Endothelial cell of umbilical vein (primary cell): ENCODE measurements around the gene TREML4. TPM values are rescaled to one million over a fixed set of nuclear protein-coding genes. Genes with fewer than 3 reads are reported as not detected.

Experiments
- BruUV-seq: library from RNA; stranded (reverse); fragments of 400-500 nt; replicated peaks from 2 replicates; lab custom pipeline; 2021; lab: Mats Ljungman, UMichigan
- CTCF ChIA-PET: fragments of 300-600, 350-600 bp; sonication (Branson Sonifier 250); formaldehyde crosslinking; loops from one replicate; lab custom pipeline; 2021; ENCODE audit warnings: antibody characterized with exemption, inconsistent platforms; lab: Charles Lee
- POLR2A ChIA-PET: fragments of 300-600, 350-600 bp; sonication (Branson Sonifier 250); formaldehyde crosslinking; loops from one replicate; lab custom pipeline; 2021; ENCODE audit warnings: antibody characterized with exemption, inconsistent platforms; lab: Charles Lee
- DNase-seq: peaks from one replicate; pipeline ENCODE4 v3.0.0-alpha.2; 2011; ENCODE audit warnings: low read depth, low spot score
- FAIRE-seq: peaks from 2 replicates; lab custom pipeline; 2011; peaks lifted over from hg19 to GRCh38; lab: Jason Lieb, UNC
- H2AFZ ChIP-seq: 2 replicates; pipeline ENCODE4 v1.6.0; 2012; ENCODE audit warnings: low read depth, low read length, control low read depth, inconsistent platforms
- H3K27ac ChIP-seq: 2 replicates; pipeline ENCODE4 v1.5.1; 2011; ENCODE audit warnings: low read depth, mild to moderate bottlenecking, control low read depth, low read length, moderate library complexity; ENCODE audit not compliant: insufficient read depth
- H3K27me3 ChIP-seq, 2 experiments: 2 replicates each; pipeline versions ENCODE4 v1.6.0 to v1.6.1; 2011; ENCODE audit warnings: low read length in 2 of 2, mixed read lengths in 1 of 2; ENCODE audit not compliant: control insufficient read depth in 2 of 2, insufficient read depth in 2 of 2
- H3K36me3 ChIP-seq, 2 experiments: 2 replicates in 1 of 2; 3 replicates in 1 of 2; pipeline ENCODE4 v1.5.1; 2011; ENCODE audit warnings: low read length in 2 of 2, mild to moderate bottlenecking in 1 of 2, moderate library complexity in 1 of 2; ENCODE audit not compliant: control insufficient read depth in 2 of 2, insufficient read depth in 2 of 2; ENCODE audit errors: extremely low read depth in 1 of 2
- H3K4me1 ChIP-seq: 3 replicates; pipeline ENCODE4 v1.5.1; 2011; ENCODE audit warnings: mild to moderate bottlenecking, low read length; ENCODE audit not compliant: control insufficient read depth, insufficient read depth; ENCODE audit errors: extremely low read depth
- H3K4me2 ChIP-seq: 2 replicates; pipeline ENCODE4 v1.6.1; 2011; ENCODE audit warnings: low read length, control low read depth, mixed read lengths; ENCODE audit not compliant: insufficient read depth
- H3K4me3 ChIP-seq, 3 experiments: fragments of 200-600 bp in 1 of 3; sonication (generic), shearing (Covaris generic) in 1 of 3; replicated peaks in 1 of 3; 2 replicates each; pipeline ENCODE4 v1.5.1; 2011 to 2016; ENCODE audit warnings: control low read depth in 3 of 3, low read length in 3 of 3, mild to moderate bottlenecking in 2 of 3, inconsistent platforms in 1 of 3, low read depth in 1 of 3, moderate library complexity in 1 of 3; ENCODE audit not compliant: insufficient read depth in 1 of 3
- H3K79me2 ChIP-seq: 2 replicates; pipeline ENCODE4 v1.6.0; 2012; ENCODE audit warnings: low read length, inconsistent platforms; ENCODE audit not compliant: control insufficient read depth, insufficient read depth
- H3K9ac ChIP-seq: replicated peaks from 2 replicates; pipeline ENCODE3; 2011; ENCODE audit warnings: low read length, control low read depth; ENCODE audit not compliant: insufficient read depth; ENCODE audit errors: extremely low read depth
- H3K9me1 ChIP-seq: replicated peaks from 3 replicates; pipeline ENCODE4 v1.6.0; 2011; ENCODE audit warnings: mild to moderate bottlenecking, low read length; ENCODE audit not compliant: control insufficient read depth, insufficient read depth; ENCODE audit errors: extremely low read depth
- H3K9me3 ChIP-seq: replicated peaks from 2 replicates; pipeline ENCODE4 v1.5.1; 2012; ENCODE audit warnings: low read length, inconsistent platforms; ENCODE audit not compliant: control insufficient read depth, insufficient read depth
- H4K20me1 ChIP-seq: replicated peaks from 2 replicates; pipeline ENCODE3; 2011; ENCODE audit warnings: mild to moderate bottlenecking, low read length; ENCODE audit not compliant: control insufficient read depth, insufficient read depth; ENCODE audit errors: extremely low read depth
- EZH2 ChIP-seq: IDR thresholded peaks from 2 replicates; pipeline ENCODE4 v1.6.1; 2012; ENCODE audit warnings: borderline replicate concordance, low read depth, mild to moderate bottlenecking, moderate library complexity, low read length, inconsistent platforms; ENCODE audit not compliant: severe bottlenecking
- FOS ChIP-seq: IDR thresholded peaks from 2 replicates; pipeline ENCODE4 v1.6.1; 2011; ENCODE audit warnings: mild to moderate bottlenecking, low read length, moderate library complexity, borderline replicate concordance; ENCODE audit not compliant: insufficient read depth
- GATA2 ChIP-seq: IDR thresholded peaks from 2 replicates; pipeline ENCODE4 v1.7.0; 2011; ENCODE audit warnings: low read depth, mild to moderate bottlenecking, moderate library complexity, mixed read lengths, low read length; ENCODE audit not compliant: insufficient read length, insufficient read depth
- JUN ChIP-seq: IDR thresholded peaks from 2 replicates; pipeline ENCODE4 v1.6.1; 2011; ENCODE audit warnings: borderline replicate concordance, low read depth; ENCODE audit not compliant: insufficient read length, insufficient read depth
- MYC ChIP-seq: IDR thresholded peaks from one replicate; pipeline ENCODE4 v1.6.1; 2011; ENCODE audit warnings: mild to moderate bottlenecking, low read depth, low read length
- POLR2A ChIP-seq: IDR thresholded peaks from 2 replicates; pipeline ENCODE4 v1.6.1; 2012; ENCODE audit warnings: low read depth, mild to moderate bottlenecking, control low read depth, low read length
- POLR2AphosphoS5 ChIP-seq: IDR thresholded peaks from 2 replicates; pipeline ENCODE4 v1.6.1; 2012; ENCODE audit warnings: low read depth, mild to moderate bottlenecking, control low read depth, low read length, moderate library complexity; ENCODE audit not compliant: insufficient read depth
- dilution Hi-C: fragments of 300-500 bp; cut with MboI; formaldehyde crosslinking; loops from one replicate; pipeline ENCODE4 v1.15.0; 2019; ENCODE audit warnings: low sequenced_read_pairs; ENCODE audit not compliant: extremely low pct_ligation_motif_present
- intact Hi-C: fragments of 100-400 bp; cut with micrococcal nuclease; formaldehyde crosslinking; loops from one replicate; pipeline ENCODE4 v1.10.0; 2022
- polyA plus RNA-seq, 4 experiments: library from polyadenylated mRNA; depleted of rRNA in 3 of 4; stranded (reverse) in 3 of 4; unstranded in 1 of 4; fragments of >200 nt; gene quantifications; 2 replicates each; pipeline versions ENCODE4 v1.2.1 to v1.2.3, GENCODE V29; 2011 to 2012; ENCODE audit warnings: missing spikeins in 1 of 4
- total RNA-seq: library from RNA; stranded (reverse); gene quantifications from 2 replicates; pipeline ENCODE4 v1.2.3, GENCODE V29; 2021
- TF ChIP-seq, protein P1 (sequence below): IDR thresholded peaks from 2 replicates; pipeline ENCODE4 v1.6.1; 2011; ENCODE audit not compliant: insufficient read depth, insufficient read length
- TF ChIP-seq, protein P2 (sequence below), 2 donors: IDR thresholded peaks; 1 replicate in 1 of 2; 2 replicates in 1 of 2; pipeline ENCODE4 v1.5.1; 2011; ENCODE audit warnings: low read length in 2 of 2, mild to moderate bottlenecking in 2 of 2, moderate library complexity in 2 of 2, control low read depth in 1 of 2, inconsistent platforms in 1 of 2, low read depth in 1 of 2; ENCODE audit not compliant: insufficient read depth in 1 of 2; ENCODE audit errors: extremely low read depth in 1 of 2

TREML4 gene
- total and polyA plus RNA-seq, 2 donors (not counting 3 experiments of a cell fraction or from before 2014, with no cell fraction given), result not detected

DNA sequence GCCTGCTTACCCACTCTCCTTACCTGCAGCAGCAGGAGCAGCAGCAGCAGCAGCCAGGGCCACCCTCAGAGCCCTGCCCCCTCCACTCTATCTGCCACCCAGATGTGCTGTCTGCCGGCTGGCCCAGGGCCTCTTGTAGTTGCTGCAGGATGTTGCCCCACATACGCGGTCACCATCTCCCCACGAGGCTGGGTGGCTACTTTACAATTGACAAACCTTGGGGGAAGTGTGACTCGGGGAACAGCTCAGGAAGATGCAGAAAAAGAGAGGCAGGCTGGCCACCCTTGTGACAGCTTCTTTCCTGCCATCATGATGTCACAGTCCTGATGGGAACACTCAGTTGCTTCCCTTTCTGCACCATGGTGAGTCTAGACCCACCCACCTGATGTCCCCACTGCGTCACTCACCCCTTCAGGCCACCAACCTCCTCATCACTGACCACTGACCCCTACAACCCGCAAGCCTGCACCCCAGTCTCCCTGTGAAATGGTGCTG lies 43.8 kb downstream of the TREML4 start:
- Histone ChIP-seq H3K4me2 (no peak overlapping the region), H3K9me3 (no peaks in the 10 kb centered on the region), H3K9ac (no peak overlapping the region), H3K4me1 (no peaks in the 10 kb centered on the region), H4K20me1 (no peaks in the 10 kb centered on the region), H3K36me3 (no peaks in the 10 kb centered on the region), H3K27me3 (no peaks in the 10 kb centered on the region), H3K4me3 (no peak overlapping the region), H3K79me2 (no peaks in the 10 kb centered on the region), H2AFZ (no peak overlapping the region), H3K9me1 (no peaks in the 10 kb centered on the region), H3K27ac (no peak overlapping the region)
- TF ChIP-seq GATA2 (no peak), POLR2AphosphoS5 (no peak), EZH2 (no peak), JUN (no peak), FOS (no peak), POLR2A (no peak), MYC (no peak)
- TF ChIP-seq, protein P1, sequence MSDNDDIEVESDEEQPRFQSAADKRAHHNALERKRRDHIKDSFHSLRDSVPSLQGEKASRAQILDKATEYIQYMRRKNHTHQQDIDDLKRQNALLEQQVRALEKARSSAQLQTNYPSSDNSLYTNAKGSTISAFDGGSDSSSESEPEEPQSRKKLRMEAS, result no peak
- TF ChIP-seq, protein P2, sequence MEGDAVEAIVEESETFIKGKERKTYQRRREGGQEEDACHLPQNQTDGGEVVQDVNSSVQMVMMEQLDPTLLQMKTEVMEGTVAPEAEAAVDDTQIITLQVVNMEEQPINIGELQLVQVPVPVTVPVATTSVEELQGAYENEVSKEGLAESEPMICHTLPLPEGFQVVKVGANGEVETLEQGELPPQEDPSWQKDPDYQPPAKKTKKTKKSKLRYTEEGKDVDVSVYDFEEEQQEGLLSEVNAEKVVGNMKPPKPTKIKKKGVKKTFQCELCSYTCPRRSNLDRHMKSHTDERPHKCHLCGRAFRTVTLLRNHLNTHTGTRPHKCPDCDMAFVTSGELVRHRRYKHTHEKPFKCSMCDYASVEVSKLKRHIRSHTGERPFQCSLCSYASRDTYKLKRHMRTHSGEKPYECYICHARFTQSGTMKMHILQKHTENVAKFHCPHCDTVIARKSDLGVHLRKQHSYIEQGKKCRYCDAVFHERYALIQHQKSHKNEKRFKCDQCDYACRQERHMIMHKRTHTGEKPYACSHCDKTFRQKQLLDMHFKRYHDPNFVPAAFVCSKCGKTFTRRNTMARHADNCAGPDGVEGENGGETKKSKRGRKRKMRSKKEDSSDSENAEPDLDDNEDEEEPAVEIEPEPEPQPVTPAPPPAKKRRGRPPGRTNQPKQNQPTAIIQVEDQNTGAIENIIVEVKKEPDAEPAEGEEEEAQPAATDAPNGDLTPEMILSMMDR (IDR thresholded peaks at IDR 0.05; ENCODE audit: extremely low read depth in 1 of 2, insufficient read depth in 1 of 2, low read depth in 1 of 2, low read length in 2 of 2), result no peak
- DNase-seq (no peak), FAIRE-seq (no peak)
- intact Hi-C loops (no loop called here), dilution Hi-C loops (no loop called here)
- BruUV-seq, result no TSS peak
- POLR2A ChIA-PET, result no interaction called here
- CTCF ChIA-PET, result no interaction called here
